ENCODE data around the gene CACNG7. TPM values are rescaled to one million over a fixed set of nuclear protein-coding genes. Genes with fewer than 3 reads are reported as not detected.

Gene CACNG7
- total and polyA plus RNA-seq, 2 experiments from 2014 or later, result not detected

GRCh38 chr19:53866865-53867224 is 42.2 kb upstream of the CACNG7 start:
- TF ChIP-seq EZH2phosphoT487 (IDR thresholded peaks at IDR 0.05; ENCODE audit: insufficient read depth, low read depth) (no peak), EZH2 (IDR thresholded peaks at IDR 0.05; ENCODE audit: insufficient read depth, poor library complexity, severe bottlenecking) (no peak)
- in situ Hi-C loops (cut with MboI), result no loop called here
- Histone ChIP-seq H3K9me3 (ENCODE audit: low read depth) (no peaks in the 10 kb centered on the region), H3K36me3 (ENCODE audit: low read depth) (no peaks in the 10 kb centered on the region), H4K20me1 (ENCODE audit: insufficient read depth) (no peaks in the 10 kb centered on the region), H3K4me3 (peak overlapping the region; percentile 76), H3K4me1 (ENCODE audit: insufficient read depth) (peaks cover 23% of the 10 kb centered on the region), H3K4me2 (ENCODE audit: unreplicated experiment) (peak overlapping the region; percentile 89), H3K27me3 (replicated peaks; ENCODE audit: insufficient read depth) (no peaks in the 10 kb centered on the region), H3K9me2 (ENCODE audit: insufficient read depth) (no peaks in the 10 kb centered on the region), H3K9ac (peak overlapping the region; percentile 98), H3F3A (ENCODE audit: insufficient read depth) (peaks cover 20% of the 10 kb centered on the region), H2AFZ (peak overlapping the region; percentile 51; the same call in 1 of the 2 replicates), H3K79me2 (ENCODE audit: insufficient read depth) (peaks cover 36% of the 10 kb centered on the region), H3K27ac (peak overlapping the region; percentile 100)
- peak; percentile 59 for DNase-seq
- WGBS, 2 experiments (ENCODE audit: low coverage in 1 of 2, low lambda C conversion rate in 2 of 2, missing lambda C conversion rate in 2 of 2), result 7 to 10% methylated on average over 14 of the region's 14 CpGs

GRCh38 chr19:53867225-53868090 is 41.6 kb upstream of the CACNG7 start, which contains the start of gene MYADM:
MYADM (plus strand) TSS chr19:53867883; CDS start chr19:53873530, 5,647 bp downstream.
- peak; percentile 99 for DNase-seq
- H3K27ac ChIP-seq, result peak within 1 kb of the TSS; percentile 100
- no peaks in the 10 kb centered on the region for H3K36me3 ChIP-seq (ENCODE audit: low read depth)
- peak within 1 kb of the TSS; percentile 100 for H3K9ac ChIP-seq
- no peaks in the 10 kb centered on the region for H3K9me3 ChIP-seq (ENCODE audit: low read depth)
- H3K9me2 ChIP-seq (ENCODE audit: insufficient read depth), result no peaks in the 10 kb centered on the region
- peak within 1 kb of the TSS; percentile 89 for H3K4me2 ChIP-seq (ENCODE audit: unreplicated experiment)
- in situ Hi-C loops (cut with MboI), result no loop called here
- TF ChIP-seq EZH2phosphoT487 (IDR thresholded peaks at IDR 0.05; ENCODE audit: insufficient read depth, low read depth) (no peak), EZH2 (IDR thresholded peaks at IDR 0.05; ENCODE audit: insufficient read depth, poor library complexity, severe bottlenecking) (no peak)
- H2AFZ ChIP-seq, result peak within 1 kb of the TSS; percentile 51; the same call in 1 of the 2 replicates
- 2 to 4% methylated on average over 15 to 30 of the region's 37 CpGs for WGBS, 2 experiments (ENCODE audit: low coverage in 1 of 2, low lambda C conversion rate in 2 of 2, missing lambda C conversion rate in 2 of 2)
- no peaks in the 10 kb centered on the region for H4K20me1 ChIP-seq (ENCODE audit: insufficient read depth)
- H3K79me2 ChIP-seq (ENCODE audit: insufficient read depth), result peaks cover 43% of the 10 kb centered on the region
- H3F3A ChIP-seq (ENCODE audit: insufficient read depth), result peaks cover 26% of the 10 kb centered on the region
- H3K4me1 ChIP-seq (ENCODE audit: insufficient read depth), result peaks cover 23% of the 10 kb centered on the region
- no peaks in the 10 kb centered on the region for H3K27me3 ChIP-seq (replicated peaks; ENCODE audit: insufficient read depth)
- H3K4me3 ChIP-seq, result peak within 1 kb of the TSS; percentile 93

GRCh38 chr19:53868091-53868891 is 40.8 kb upstream of the CACNG7 start:
- H4K20me1 ChIP-seq (ENCODE audit: insufficient read depth), result no peaks in the 10 kb centered on the region
- no peaks in the 10 kb centered on the region for H3K9me2 ChIP-seq (ENCODE audit: insufficient read depth)
- WGBS, 2 experiments (ENCODE audit: low coverage in 1 of 2, low lambda C conversion rate in 2 of 2, missing lambda C conversion rate in 2 of 2), result 1 to 2% methylated on average over 23 to 34 of the region's 37 CpGs
- no peaks in the 10 kb centered on the region for H3K9me3 ChIP-seq (ENCODE audit: low read depth)
- peaks cover 30% of the 10 kb centered on the region for H3F3A ChIP-seq (ENCODE audit: insufficient read depth)
- in situ Hi-C loops (cut with MboI), result no loop called here
- no peak overlapping the region for H2AFZ ChIP-seq
- H3K4me3 ChIP-seq, result peak overlapping the region; percentile 93
- no peak for TF ChIP-seq EZH2 (IDR thresholded peaks at IDR 0.05; ENCODE audit: insufficient read depth, poor library complexity, severe bottlenecking)
- TF ChIP-seq EZH2phosphoT487 (IDR thresholded peaks at IDR 0.05; ENCODE audit: insufficient read depth, low read depth), result no peak
- peaks cover 50% of the 10 kb centered on the region for H3K79me2 ChIP-seq (ENCODE audit: insufficient read depth)
- peak; percentile 86 for DNase-seq
- H3K27ac ChIP-seq, result peak overlapping the region; percentile 94
- H3K36me3 ChIP-seq (ENCODE audit: low read depth), result 0 out of 2 replicates have a peak, but pooled peaks cover 2% of the 10 kb centered on the region
- peak overlapping the region; percentile 100 for H3K9ac ChIP-seq
- no peaks in the 10 kb centered on the region for H3K27me3 ChIP-seq (replicated peaks; ENCODE audit: insufficient read depth)
- H3K4me2 ChIP-seq (ENCODE audit: unreplicated experiment), result peak overlapping the region; percentile 89
- peaks cover 23% of the 10 kb centered on the region for H3K4me1 ChIP-seq (ENCODE audit: insufficient read depth)
